GM12878 (cell line): ENCODE measurements around the gene CFAP157.

Experiments used
- CTCF ChIP-seq, 3 experiments: IDR thresholded peaks in 2 of 3; conservative IDR thresholded peaks in 1 of 3; 2 replicates each; pipeline ENCODE4 v1.5.1; 2011; ENCODE audit warnings: low read depth in 3 of 3, low read length in 3 of 3, mild to moderate bottlenecking in 3 of 3, control low read depth in 2 of 3, moderate library complexity in 2 of 3, inconsistent platforms in 1 of 3, mixed read lengths in 1 of 3; ENCODE audit not compliant: control insufficient read depth in 2 of 3, insufficient read depth in 1 of 3; ENCODE audit errors: extremely low read depth in 1 of 3
- HDAC2 ChIP-seq: fragments of 200-600 bp; sonication (generic); IDR thresholded peaks from 2 replicates; pipeline ENCODE4 v1.6.1; 2017
- MAX ChIP-seq: IDR thresholded peaks from 2 replicates; pipeline ENCODE4 v1.6.1; 2012; ENCODE audit warnings: low read depth, low read length, improper control_type of control experiment
- PRDM15 ChIP-seq: fragments of 450-650 bp; formaldehyde crosslinking; IDR thresholded peaks from 2 replicates; pipeline ENCODE4 v1.4.0; 2020; ENCODE audit warnings: mild to moderate bottlenecking, moderate library complexity
- ZNF207 ChIP-seq: fragments of 450-650 bp; IDR thresholded peaks from 2 replicates; pipeline ENCODE4 v1.6.1; 2014; ENCODE audit warnings: antibody characterized with exemption, mild to moderate bottlenecking, borderline replicate concordance

GRCh38 chr9:127690735-127691134 is 16.1 kb upstream of the CFAP157 start:
- TF ChIP-seq CTCF (IDR thresholded peaks at IDR 0.05 in 2 of 3, conservative IDR thresholded peaks at IDR 0.05 in 1 of 3; ENCODE audit: control insufficient read depth in 2 of 3, extremely low read depth in 1 of 3, insufficient read depth in 1 of 3, low read depth in 3 of 3, low read length in 3 of 3): no peak
- no peak for TF ChIP-seq MAX
- no peak for TF ChIP-seq ZNF207
- no peak for TF ChIP-seq HDAC2
- no peak for TF ChIP-seq PRDM15 (CRISPR knock-in tag)
